ENCODE data around the gene ZNFX1. TPM values are rescaled to one million over a fixed set of nuclear protein-coding genes. Genes with fewer than 3 reads are reported as not detected.

The ZNFX1 gene
- total RNA-seq, 1 donor from 2014 or later: 77.4 TPM

DNA sequence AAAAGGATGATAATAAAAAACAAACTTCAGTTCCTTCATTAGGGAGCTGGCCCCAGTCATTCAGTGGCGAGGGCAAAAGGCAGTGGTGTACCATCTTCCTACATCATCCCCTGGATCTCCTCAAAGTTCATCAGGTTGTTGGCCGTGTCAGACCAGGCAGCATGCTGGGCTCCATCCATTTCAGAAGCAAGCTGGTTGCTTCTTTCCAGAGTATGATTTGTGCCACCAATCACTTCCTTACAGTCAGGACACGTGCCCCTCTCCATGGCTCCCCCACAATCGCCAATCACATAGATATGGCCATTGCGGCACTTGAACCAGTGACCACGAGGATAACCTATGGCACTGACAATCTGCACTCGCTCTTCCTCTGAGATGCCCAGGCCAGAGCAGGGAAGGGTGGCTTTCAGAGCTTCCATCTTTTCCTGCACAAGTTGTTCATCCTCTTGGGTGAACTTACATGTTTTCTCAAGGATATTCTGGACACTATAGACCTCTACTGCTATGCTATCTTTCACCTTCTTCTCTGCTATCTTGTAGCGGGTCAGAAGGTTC lies 30.6 kb downstream of the ZNFX1 start:
- peaks cover 72% of the 10 kb centered on the region for H3K36me3 ChIP-seq (ENCODE audit: insufficient read depth, low read length)
- H3K36me3 Mint-ChIP-seq (ENCODE audit: low read depth, unreplicated experiment): peaks cover 32% of the 10 kb centered on the region
- no peak for TF ChIP-seq EZH2 (IDR thresholded peaks at IDR 0.05; ENCODE audit: insufficient read depth, low read length)
- TF ChIP-seq, protein P1, sequence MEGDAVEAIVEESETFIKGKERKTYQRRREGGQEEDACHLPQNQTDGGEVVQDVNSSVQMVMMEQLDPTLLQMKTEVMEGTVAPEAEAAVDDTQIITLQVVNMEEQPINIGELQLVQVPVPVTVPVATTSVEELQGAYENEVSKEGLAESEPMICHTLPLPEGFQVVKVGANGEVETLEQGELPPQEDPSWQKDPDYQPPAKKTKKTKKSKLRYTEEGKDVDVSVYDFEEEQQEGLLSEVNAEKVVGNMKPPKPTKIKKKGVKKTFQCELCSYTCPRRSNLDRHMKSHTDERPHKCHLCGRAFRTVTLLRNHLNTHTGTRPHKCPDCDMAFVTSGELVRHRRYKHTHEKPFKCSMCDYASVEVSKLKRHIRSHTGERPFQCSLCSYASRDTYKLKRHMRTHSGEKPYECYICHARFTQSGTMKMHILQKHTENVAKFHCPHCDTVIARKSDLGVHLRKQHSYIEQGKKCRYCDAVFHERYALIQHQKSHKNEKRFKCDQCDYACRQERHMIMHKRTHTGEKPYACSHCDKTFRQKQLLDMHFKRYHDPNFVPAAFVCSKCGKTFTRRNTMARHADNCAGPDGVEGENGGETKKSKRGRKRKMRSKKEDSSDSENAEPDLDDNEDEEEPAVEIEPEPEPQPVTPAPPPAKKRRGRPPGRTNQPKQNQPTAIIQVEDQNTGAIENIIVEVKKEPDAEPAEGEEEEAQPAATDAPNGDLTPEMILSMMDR (IDR thresholded peaks at IDR 0.05; ENCODE audit: insufficient read depth, low read depth, low read length): no peak
- no peaks in the 10 kb centered on the region for H3K27me3 Mint-ChIP-seq (ENCODE audit: low read depth, unreplicated experiment)
- H2AFZ ChIP-seq (ENCODE audit: low read depth, low read length): no peak overlapping the region
- no peaks in the 10 kb centered on the region for H3K4me1 ChIP-seq (ENCODE audit: insufficient read depth, low read length)
- H3K27ac Mint-ChIP-seq (ENCODE audit: unreplicated experiment): peak overlapping the region; percentile 12
- peak overlapping the region; percentile 22 for H3K4me3 Mint-ChIP-seq (ENCODE audit: unreplicated experiment)
- H3K4me2 ChIP-seq (ENCODE audit: low read length): no peak overlapping the region
- peaks cover 5% of the 10 kb centered on the region for H3K4me1 Mint-ChIP-seq (ENCODE audit: low read depth, unreplicated experiment)
- FAIRE-seq (no peak), DNase-seq (ENCODE audit: low read depth) (no peak)
- no peak overlapping the region for H3K27ac ChIP-seq (ENCODE audit: low read depth, low read length)
- H3K9ac ChIP-seq (ENCODE audit: low read length): no peak overlapping the region
- no peaks in the 10 kb centered on the region for H3K9me3 ChIP-seq (ENCODE audit: insufficient read depth, low read depth, low read length)
- H3K4me3 ChIP-seq (ENCODE audit: insufficient read depth, low read depth, low read length): no peak overlapping the region
- no peaks in the 10 kb centered on the region for H3K9me3 Mint-ChIP-seq (ENCODE audit: unreplicated experiment)
- H4K20me1 ChIP-seq (ENCODE audit: insufficient read depth, low read length): peaks cover 42% of the 10 kb centered on the region
- no peaks in the 10 kb centered on the region for H3K79me2 ChIP-seq (ENCODE audit: insufficient read depth, low read length)
- H3K27me3 ChIP-seq (ENCODE audit: insufficient read depth, low read length): no peaks in the 10 kb centered on the region

- H4K20me1 ChIP-seq (ENCODE audit: insufficient read depth, low read length): peaks cover 42% of the 10 kb centered on the region
- H3K4me3 Mint-ChIP-seq (ENCODE audit: unreplicated experiment): no peak overlapping the region
- H3K4me3 ChIP-seq (ENCODE audit: insufficient read depth, low read depth, low read length): no peak overlapping the region
- no peak overlapping the region for H3K27ac ChIP-seq (ENCODE audit: low read depth, low read length)
- peaks cover 71% of the 10 kb centered on the region for H3K36me3 ChIP-seq (ENCODE audit: insufficient read depth, low read length)
- FAIRE-seq: no peak
- no peaks in the 10 kb centered on the region for H3K79me2 ChIP-seq (ENCODE audit: insufficient read depth, low read length)
- H3K4me1 ChIP-seq (ENCODE audit: insufficient read depth, low read length): no peaks in the 10 kb centered on the region
- H3K36me3 Mint-ChIP-seq (ENCODE audit: low read depth, unreplicated experiment): peaks cover 36% of the 10 kb centered on the region
- no peak overlapping the region for H3K9ac ChIP-seq (ENCODE audit: low read length)
- H3K9me3 Mint-ChIP-seq (ENCODE audit: unreplicated experiment): no peaks in the 10 kb centered on the region
- H3K4me2 ChIP-seq (ENCODE audit: low read length): no peak overlapping the region
- H3K4me1 Mint-ChIP-seq (ENCODE audit: low read depth, unreplicated experiment): peaks cover 5% of the 10 kb centered on the region
- peak overlapping the region; percentile 70 for H3K27ac Mint-ChIP-seq (ENCODE audit: unreplicated experiment)
- TF ChIP-seq, protein P1 (IDR thresholded peaks at IDR 0.05; ENCODE audit: insufficient read depth, low read depth, low read length): peak; percentile 76
- no peak for TF ChIP-seq EZH2 (IDR thresholded peaks at IDR 0.05; ENCODE audit: insufficient read depth, low read length)
- no peak overlapping the region for H2AFZ ChIP-seq (ENCODE audit: low read depth, low read length)
- peak; percentile 31 for DNase-seq (ENCODE audit: low read depth)
- no peaks in the 10 kb centered on the region for H3K27me3 ChIP-seq (ENCODE audit: insufficient read depth, low read length)
- H3K27me3 Mint-ChIP-seq (ENCODE audit: low read depth, unreplicated experiment): no peaks in the 10 kb centered on the region
- H3K9me3 ChIP-seq (ENCODE audit: insufficient read depth, low read depth, low read length): no peaks in the 10 kb centered on the region
Measured at GRCh38 chr20:49245921-49246740, 31.7 kb downstream of the ZNFX1 start.

DNA sequence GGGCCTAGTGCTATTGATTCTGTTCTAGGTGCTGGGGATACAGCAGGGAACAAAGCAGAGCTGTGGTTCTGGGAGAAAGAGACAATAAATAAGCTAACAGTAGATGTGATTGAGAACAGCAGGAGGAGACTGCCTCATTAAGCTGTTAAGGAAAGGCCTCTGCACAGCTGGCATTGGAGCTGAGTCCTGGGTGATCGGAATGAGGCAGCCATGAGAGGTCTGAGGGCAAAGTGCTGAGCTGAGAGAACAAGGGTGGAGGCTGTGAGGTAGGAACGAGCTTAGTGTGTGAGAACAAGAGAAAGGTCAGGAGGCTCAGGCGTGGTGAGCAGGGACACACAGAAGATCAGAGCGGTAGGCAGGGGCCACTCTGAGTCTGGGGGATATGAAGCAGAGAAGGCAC lies 40.3 kb downstream of the ZNFX1 start:
- no peaks in the 10 kb centered on the region for H3K4me1 Mint-ChIP-seq (ENCODE audit: low read depth, unreplicated experiment)
- TF ChIP-seq, protein P1 (IDR thresholded peaks at IDR 0.05; ENCODE audit: insufficient read depth, low read depth, low read length): no peak
- TF ChIP-seq EZH2 (IDR thresholded peaks at IDR 0.05; ENCODE audit: insufficient read depth, low read length): no peak
- Histone ChIP-seq H2AFZ (ENCODE audit: low read depth, low read length) (no peak overlapping the region), H3K4me1 (ENCODE audit: insufficient read depth, low read length) (no peaks in the 10 kb centered on the region), H3K79me2 (ENCODE audit: insufficient read depth, low read length) (peaks cover 2% of the 10 kb centered on the region), H3K4me2 (ENCODE audit: low read length) (no peak overlapping the region), H3K9ac (ENCODE audit: low read length) (no peak overlapping the region), H3K27me3 (ENCODE audit: insufficient read depth, low read length) (no peaks in the 10 kb centered on the region), H3K9me3 (ENCODE audit: insufficient read depth, low read depth, low read length) (no peaks in the 10 kb centered on the region), H3K36me3 (ENCODE audit: insufficient read depth, low read length) (peaks cover 59% of the 10 kb centered on the region), H3K4me3 (ENCODE audit: insufficient read depth, low read depth, low read length) (no peak overlapping the region), H3K27ac (ENCODE audit: low read depth, low read length) (no peak overlapping the region), H4K20me1 (ENCODE audit: insufficient read depth, low read length) (peaks cover 5% of the 10 kb centered on the region)
- H3K4me3 Mint-ChIP-seq (ENCODE audit: unreplicated experiment): no peak overlapping the region
- H3K36me3 Mint-ChIP-seq (ENCODE audit: low read depth, unreplicated experiment): peaks cover 30% of the 10 kb centered on the region
- no peak for DNase-seq (ENCODE audit: low read depth)
- no peak overlapping the region for H3K27ac Mint-ChIP-seq (ENCODE audit: unreplicated experiment)
- H3K27me3 Mint-ChIP-seq (ENCODE audit: low read depth, unreplicated experiment): no peaks in the 10 kb centered on the region
- no peak for FAIRE-seq
- no peaks in the 10 kb centered on the region for H3K9me3 Mint-ChIP-seq (ENCODE audit: unreplicated experiment)

All from astrocyte (in vitro differentiated cells and primary cell).